ENCODE measurements around the gene SLC10A3. TPM values are rescaled to one million over a fixed set of nuclear protein-coding genes. Genes with fewer than 3 reads are reported as not detected.
A peak's percentile ranks its signal among the peaks of the same experiment; 100 is the strongest.

SLC10A3 gene
- total and polyA plus RNA-seq, 2 donors (not counting 3 experiments of a cell fraction or from before 2014, with no cell fraction given), result 21.9 to 22.6 TPM

GRCh38 chrX:154477891-154478477, 12.4 kb downstream of the SLC10A3 start:
- dilution Hi-C loops (cut with MboI; ENCODE audit: extremely low pct_ligation_motif_present, low sequenced_read_pairs), result no loop called here
- Histone ChIP-seq H3K27ac (ENCODE audit: insufficient read depth, low read depth, low read length) (peak overlapping the region; percentile 41), H3K4me3 (replicated peaks in 1 of 3; ENCODE audit: insufficient read depth in 1 of 3, low read depth in 1 of 3, low read length in 3 of 3) (peak overlapping the region; percentile 39 to 56 (median 48)), H3K4me2 (ENCODE audit: insufficient read depth, low read length) (peak overlapping the region; percentile 76), H3K9me3 (replicated peaks; ENCODE audit: control insufficient read depth, insufficient read depth, low read length) (no peaks in the 10 kb centered on the region), H3K4me1 (ENCODE audit: control insufficient read depth, extremely low read depth, insufficient read depth, low read length) (peaks cover 9% of the 10 kb centered on the region), H3K9me1 (replicated peaks; ENCODE audit: control insufficient read depth, extremely low read depth, insufficient read depth, low read length) (no peaks in the 10 kb centered on the region), H3K79me2 (ENCODE audit: control insufficient read depth, insufficient read depth, low read length) (no peaks in the 10 kb centered on the region), H3K36me3 (ENCODE audit: control insufficient read depth in 2 of 2, extremely low read depth in 1 of 2, insufficient read depth in 2 of 2, low read length in 2 of 2) (peaks cover 0 to 3% of the 10 kb centered on the region in 2 experiments), H3K27me3 (ENCODE audit: control insufficient read depth in 2 of 2, insufficient read depth in 2 of 2, low read length in 2 of 2) (no peaks in the 10 kb centered on the region), H2AFZ (ENCODE audit: low read depth, low read length) (peak overlapping the region; percentile 18), H4K20me1 (replicated peaks; ENCODE audit: control insufficient read depth, extremely low read depth, insufficient read depth, low read length) (no peaks in the 10 kb centered on the region), H3K9ac (replicated peaks; ENCODE audit: extremely low read depth, insufficient read depth, low read length) (peak overlapping the region; percentile 47)
- no peak for DNase-seq (ENCODE audit: low read depth, low spot score)
- FAIRE-seq, result no peak
- ChIA-PET POLR2A (interaction anchor here (1.0 to 1.1 kb wide), 2 partner anchors 9 to 13 kb away, joined by 3 to 7 read pairs; partner anchors contain the start of gene SLC10A3), CTCF (no interaction called here)
- BruUV-seq (replicated peaks), result no TSS peak
- intact Hi-C loops (cut with micrococcal nuclease), result loop anchor here (2.0 to 5.0 kb wide), 3 partner anchors 19 to 39 kb away; partner anchors contain the start of genes FAM3A, FAM50A and PLXNA3
- peak; percentile 12 for TF ChIP-seq POLR2AphosphoS5 (IDR thresholded peaks at IDR 0.05; ENCODE audit: insufficient read depth, low read depth, low read length)
- TF ChIP-seq, protein P1, sequence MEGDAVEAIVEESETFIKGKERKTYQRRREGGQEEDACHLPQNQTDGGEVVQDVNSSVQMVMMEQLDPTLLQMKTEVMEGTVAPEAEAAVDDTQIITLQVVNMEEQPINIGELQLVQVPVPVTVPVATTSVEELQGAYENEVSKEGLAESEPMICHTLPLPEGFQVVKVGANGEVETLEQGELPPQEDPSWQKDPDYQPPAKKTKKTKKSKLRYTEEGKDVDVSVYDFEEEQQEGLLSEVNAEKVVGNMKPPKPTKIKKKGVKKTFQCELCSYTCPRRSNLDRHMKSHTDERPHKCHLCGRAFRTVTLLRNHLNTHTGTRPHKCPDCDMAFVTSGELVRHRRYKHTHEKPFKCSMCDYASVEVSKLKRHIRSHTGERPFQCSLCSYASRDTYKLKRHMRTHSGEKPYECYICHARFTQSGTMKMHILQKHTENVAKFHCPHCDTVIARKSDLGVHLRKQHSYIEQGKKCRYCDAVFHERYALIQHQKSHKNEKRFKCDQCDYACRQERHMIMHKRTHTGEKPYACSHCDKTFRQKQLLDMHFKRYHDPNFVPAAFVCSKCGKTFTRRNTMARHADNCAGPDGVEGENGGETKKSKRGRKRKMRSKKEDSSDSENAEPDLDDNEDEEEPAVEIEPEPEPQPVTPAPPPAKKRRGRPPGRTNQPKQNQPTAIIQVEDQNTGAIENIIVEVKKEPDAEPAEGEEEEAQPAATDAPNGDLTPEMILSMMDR (IDR thresholded peaks at IDR 0.05; ENCODE audit: extremely low read depth in 1 of 2, insufficient read depth in 1 of 2, low read depth in 1 of 2, low read length in 2 of 2), result no peak

DNA sequence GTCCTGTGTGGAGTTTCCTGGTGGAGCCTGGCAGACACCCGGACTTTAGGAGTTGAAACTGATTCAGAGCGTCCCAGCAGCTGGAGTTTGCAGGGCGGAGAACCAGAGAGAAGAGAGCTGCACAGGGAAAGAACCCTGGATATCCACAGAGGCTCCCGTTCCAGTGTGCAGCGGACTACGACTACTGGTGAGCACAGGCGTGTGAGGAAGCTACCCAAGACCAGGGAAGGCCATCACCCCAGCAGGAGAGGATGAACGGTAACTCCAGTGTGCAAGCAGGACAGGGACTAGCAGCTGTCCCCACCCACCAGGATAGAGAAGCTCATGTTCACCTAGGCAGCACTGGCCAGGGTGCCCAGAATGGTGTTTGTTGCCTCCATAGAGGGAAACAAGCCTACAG, 13.6 kb downstream of the SLC10A3 start:
- FAIRE-seq (no peak), DNase-seq (ENCODE audit: low read depth, low spot score) (no peak)
- no peak overlapping the region for H3K4me2 ChIP-seq (ENCODE audit: insufficient read depth, low read length)
- no peak overlapping the region for H3K4me3 ChIP-seq (replicated peaks in 1 of 3; ENCODE audit: insufficient read depth in 1 of 3, low read depth in 1 of 3, low read length in 3 of 3)
- H3K27me3 ChIP-seq (ENCODE audit: control insufficient read depth in 2 of 2, insufficient read depth in 2 of 2, low read length in 2 of 2), result no peaks in the 10 kb centered on the region
- POLR2A ChIA-PET, result interaction anchor here (0.7 kb wide), 1 partner anchor 38 kb away, joined by 3 read pairs; no protein-coding TSS in a partner anchor
- H4K20me1 ChIP-seq (replicated peaks; ENCODE audit: control insufficient read depth, extremely low read depth, insufficient read depth, low read length), result no peaks in the 10 kb centered on the region
- H3K36me3 ChIP-seq (ENCODE audit: control insufficient read depth in 2 of 2, extremely low read depth in 1 of 2, insufficient read depth in 2 of 2, low read length in 2 of 2), result peaks cover 0 to 3% of the 10 kb centered on the region in 2 experiments
- dilution Hi-C loops (cut with MboI; ENCODE audit: extremely low pct_ligation_motif_present, low sequenced_read_pairs) (no loop called here), intact Hi-C loops (cut with micrococcal nuclease) (loop anchor here (5.0 kb wide), 1 partner anchor 35 kb away; the partner anchor contains the start of gene FAM50A)
- H3K9me1 ChIP-seq (replicated peaks; ENCODE audit: control insufficient read depth, extremely low read depth, insufficient read depth, low read length), result no peaks in the 10 kb centered on the region
- no peak overlapping the region for H3K27ac ChIP-seq (ENCODE audit: insufficient read depth, low read depth, low read length)
- no peaks in the 10 kb centered on the region for H3K79me2 ChIP-seq (ENCODE audit: control insufficient read depth, insufficient read depth, low read length)
- CTCF ChIA-PET, result interaction anchor here (1.2 to 1.4 kb wide), 2 partner anchors 9 to 12 kb away, joined by 3 to 7 read pairs; partner anchors contain the start of gene UBL4A
- no peaks in the 10 kb centered on the region for H3K9me3 ChIP-seq (replicated peaks; ENCODE audit: control insufficient read depth, insufficient read depth, low read length)
- no peak overlapping the region for H2AFZ ChIP-seq (ENCODE audit: low read depth, low read length)
- no peak overlapping the region for H3K9ac ChIP-seq (replicated peaks; ENCODE audit: extremely low read depth, insufficient read depth, low read length)
- no TSS peak for BruUV-seq (replicated peaks)
- TF ChIP-seq MAX (IDR thresholded peaks at IDR 0.05; ENCODE audit: insufficient read depth, insufficient read length), result no peak
- TF ChIP-seq POLR2AphosphoS5 (IDR thresholded peaks at IDR 0.05; ENCODE audit: insufficient read depth, low read depth, low read length), result no peak
- no peak for TF ChIP-seq EZH2 (IDR thresholded peaks at IDR 0.05; ENCODE audit: borderline replicate concordance, low read depth, low read length, severe bottlenecking)
- TF ChIP-seq, protein P1 (IDR thresholded peaks at IDR 0.05; ENCODE audit: extremely low read depth in 1 of 2, insufficient read depth in 1 of 2, low read depth in 1 of 2, low read length in 2 of 2), result no peak
- no peak for TF ChIP-seq JUN (IDR thresholded peaks at IDR 0.05; ENCODE audit: borderline replicate concordance, insufficient read depth, insufficient read length, low read depth)
- TF ChIP-seq GATA2 (IDR thresholded peaks at IDR 0.05; ENCODE audit: insufficient read depth, insufficient read length, low read depth, low read length), result no peak
- no peak for TF ChIP-seq MYC (IDR thresholded peaks at IDR 0.05; ENCODE audit: low read depth, low read length)
- no peak for TF ChIP-seq FOS (IDR thresholded peaks at IDR 0.05; ENCODE audit: borderline replicate concordance, insufficient read depth, low read length)
- TF ChIP-seq POLR2A (IDR thresholded peaks at IDR 0.05; ENCODE audit: low read depth, low read length), result no peak
- peaks cover 9% of the 10 kb centered on the region for H3K4me1 ChIP-seq (ENCODE audit: control insufficient read depth, extremely low read depth, insufficient read depth, low read length)
